A549 (cell line): ENCODE data around the gene CDC42BPG. TPM values are rescaled to one million over a fixed set of nuclear protein-coding genes. Genes with fewer than 3 reads are reported as not detected.

Source experiments
- ATAC-seq, 2 experiments: fragments of 200-7000 bp in 1 of 2; fragments of >200 bp in 1 of 2; cut with Nextera tagmentation in 1 of 2; cut with Tn5 transposase in 1 of 2; 3 replicates each; pipeline versions ENCODE4 v1.8.0 to v1.9.1; 2018 to 2020; ENCODE audit warnings: mild to moderate bottlenecking in 1 of 2, moderate library complexity in 1 of 2
- CTCF ChIA-PET: fragments of 300-600 bp; sonication (Branson Sonifier 250); formaldehyde crosslinking; extraction: SDS; loops from one replicate; lab custom pipeline; 2021; ENCODE audit warnings: antibody characterized with exemption, inconsistent platforms; lab: Yijun Ruan, JAX
- POLR2A ChIA-PET: fragments of 350-600 bp; formaldehyde crosslinking; extraction: SDS; loops from one replicate; lab custom pipeline; 2021; ENCODE audit warnings: antibody characterized with exemption, inconsistent platforms; lab: Yijun Ruan, JAX
- DNase-seq, 2 experiments: peaks; one replicate each; pipeline versions ENCODE4 v3.0.0 to v3.0.0-alpha.2; 2011 to 2016; ENCODE audit warnings: low read depth in 1 of 2, low spot score in 1 of 2
- FAIRE-seq: peaks from 2 replicates; lab custom pipeline; 2011; peaks lifted over from hg19 to GRCh38; lab: Jason Lieb, UNC
- H3K27ac ChIP-seq, 2 experiments: fragments of >200 bp; sonication (Bioruptor Twin); formaldehyde crosslinking; 3 replicates each; pipeline ENCODE4 v1.5.1; 2016 to 2017
- H3K4me1 ChIP-seq: fragments of >200 bp; sonication (Bioruptor Twin); formaldehyde crosslinking; 3 replicates; pipeline ENCODE4 v1.6.1; 2016
- H3K4me2 ChIP-seq: fragments of >200 bp; sonication (Bioruptor Twin); formaldehyde crosslinking; 3 replicates; pipeline ENCODE4 v1.6.1; 2016
- H3K4me3 ChIP-seq: fragments of >200 bp; sonication (Bioruptor Twin); formaldehyde crosslinking; 3 replicates; pipeline ENCODE4 v1.5.1; 2016
- H3K9me3 ChIP-seq: fragments of >200 bp; sonication (Bioruptor Twin); formaldehyde crosslinking; 3 replicates; pipeline ENCODE4 v1.6.1; 2016
- ATOH8 ChIP-seq: fragments of 250-450 bp; sonication (Bioruptor Pico); IDR thresholded peaks from 2 replicates; pipeline ENCODE4 v1.5.0; 2020; ENCODE audit warnings: low read depth, mild to moderate bottlenecking, moderate library complexity
- CBX2 ChIP-seq: fragments of 200-600 bp; sonication (generic); IDR thresholded peaks from 2 replicates; pipeline ENCODE4 v1.6.1; 2016; ENCODE audit warnings: low read depth, mild to moderate bottlenecking, borderline replicate concordance
- CEBPB ChIP-seq, 2 experiments: fragments of >200 bp in 1 of 2; sonication (Bioruptor Twin) in 1 of 2; formaldehyde crosslinking in 1 of 2; IDR thresholded peaks; 2 replicates each; pipeline ENCODE4 v1.6.1; 2012 to 2016
- CHD4 ChIP-seq: fragments of 200-600 bp; sonication (generic); IDR thresholded peaks from 2 replicates; pipeline ENCODE4 v1.6.1; 2016; ENCODE audit warnings: antibody characterized with exemption, mild to moderate bottlenecking, borderline replicate concordance
- E2F6 ChIP-seq: IDR thresholded peaks from 2 replicates; pipeline ENCODE4 v1.6.1; 2012; ENCODE audit warnings: low read depth, borderline replicate concordance
- EHF ChIP-seq: fragments of 250-450 bp; sonication (Bioruptor Pico); IDR thresholded peaks from 2 replicates; pipeline ENCODE4 v1.5.0; 2020; ENCODE audit warnings: mild to moderate bottlenecking
- ELK1 ChIP-seq: fragments of 150-350 bp; IDR thresholded peaks from 2 replicates; pipeline ENCODE4 v1.6.1; 2014; ENCODE audit warnings: low read depth, mild to moderate bottlenecking, low read length
- HDAC2 ChIP-seq: fragments of 200-600 bp; sonication (generic); IDR thresholded peaks from 2 replicates; pipeline ENCODE4 v1.6.1; 2016
- HES2 ChIP-seq: fragments of >200 bp; sonication (Bioruptor Twin); formaldehyde crosslinking; IDR thresholded peaks from 2 replicates; pipeline ENCODE4 v1.6.1; 2016
- HEYL ChIP-seq: fragments of 250-450 bp; sonication (Bioruptor Pico); IDR thresholded peaks from 2 replicates; pipeline ENCODE4 v1.8.0; 2021; ENCODE audit warnings: mild to moderate bottlenecking, moderate library complexity
- HOXA7 ChIP-seq: fragments of 250-450 bp; sonication (Bioruptor Pico); IDR thresholded peaks from 2 replicates; pipeline ENCODE4 v1.5.0; 2020; ENCODE audit warnings: mild to moderate bottlenecking, moderate library complexity
- HOXB13 ChIP-seq: fragments of 250-450 bp; sonication (Bioruptor Pico); IDR thresholded peaks from 2 replicates; pipeline ENCODE4 v1.5.0; 2020; ENCODE audit warnings: low read depth, mild to moderate bottlenecking, moderate library complexity
- JUN ChIP-seq, 2 experiments: fragments of >200 bp; sonication (Bioruptor Twin); formaldehyde crosslinking; IDR thresholded peaks; 2 replicates in 1 of 2; 3 replicates in 1 of 2; pipeline ENCODE4 v1.6.1; 2016 to 2017
- JUNB ChIP-seq: fragments of >200 bp; sonication (Bioruptor Twin); formaldehyde crosslinking; IDR thresholded peaks from 2 replicates; pipeline ENCODE4 v1.6.1; 2016
- MAFK ChIP-seq: fragments of 450-650 bp; IDR thresholded peaks from 2 replicates; pipeline ENCODE4 v1.6.1; 2014; ENCODE audit not compliant: partially characterized antibody
- MAX ChIP-seq: IDR thresholded peaks from 2 replicates; pipeline ENCODE4 v1.6.1; 2012
- PBX3 ChIP-seq: IDR thresholded peaks from 2 replicates; pipeline ENCODE4 v1.6.1; 2012
- PHF8 ChIP-seq: fragments of 200-600 bp; sonication (generic); IDR thresholded peaks from 2 replicates; pipeline ENCODE4 v1.6.1; 2016; ENCODE audit warnings: low read depth, mild to moderate bottlenecking, antibody characterized with exemption, moderate library complexity, borderline replicate concordance
- RNF2 ChIP-seq: fragments of 200-600 bp; sonication (generic); IDR thresholded peaks from 2 replicates; pipeline ENCODE4 v1.6.1; 2016; ENCODE audit warnings: low read depth, mild to moderate bottlenecking, antibody characterized with exemption, moderate library complexity, borderline replicate concordance
- SMC3 ChIP-seq: fragments of >200 bp; sonication (Bioruptor Twin); formaldehyde crosslinking; IDR thresholded peaks from 3 replicates; pipeline ENCODE4 v1.6.1; 2018; ENCODE audit warnings: inconsistent platforms
- TFCP2L1 ChIP-seq: fragments of 250-450 bp; sonication (Bioruptor Pico); IDR thresholded peaks from 2 replicates; pipeline ENCODE4 v1.5.0; 2021; ENCODE audit warnings: mild to moderate bottlenecking
- WGBS: methylation state at CpG from one replicate; pipeline ENCODE4 v1.1.6; 2017; ENCODE audit errors: missing lambda C conversion rate; 5-methylcytosine and 5-hydroxymethylcytosine counted together
- polyA plus RNA-seq, 4 experiments: library from polyadenylated mRNA; depleted of rRNA in 3 of 4; stranded (reverse); fragments of >200 nt; fragmentation: RNase III in 1 of 4; extraction: RNeasy Plus Mini Kit Qiagen cat#74134 plus additional on column Dnase treatment in 1 of 4; gene quantifications; 2 replicates in 3 of 4; 3 replicates in 1 of 4; pipeline ENCODE4 v1.2.3, GENCODE V29; 2011 to 2017

Gene CDC42BPG
- polyA plus RNA-seq, 2 of the 4 experiments (the other 2 are of a cell fraction), result 0.35 to 1.0 TPM

GRCh38 chr11:64870893-64871466 lies 26.5 kb upstream of the CDC42BPG start (continued):
- TF ChIP-seq E2F6 (no peak), TFCP2L1 (no peak), EHF (CRISPR knock-in tag) (no peak)

GRCh38 chr11:64870176-64870892 lies 25.9 kb upstream of the CDC42BPG start:
- Histone ChIP-seq H3K27ac (peak overlapping the region; percentile 62 to 87), H3K9me3 (no peaks in the 10 kb centered on the region), H3K4me3 (no peak overlapping the region), H3K4me2 (peak overlapping the region; percentile 69), H3K4me1 (peaks cover 68% of the 10 kb centered on the region)
- TF ChIP-seq HOXB13 (CRISPR knock-in tag) (no peak), HEYL (CRISPR knock-in tag) (no peak), SMC3 (no peak), CHD4 (no peak), MAFK (peak; percentile 2), MAX (no peak), CEBPB (IDR thresholded peaks at IDR 0.05) (no peak)
- 71% methylated on average over 13 of the region's 19 CpGs for WGBS
- ChIA-PET CTCF (interaction anchor here (0.6 to 39.4 kb wide), 5 partner anchors 17 to 144 kb away, joined by 3 to 1607 read pairs (median 11); partner anchors contain the start of genes ARL2, CDC42BPG and EHD1), POLR2A (interaction anchor here (3.6 kb wide), 1 partner anchor 8 kb away, joined by 25 read pairs; the partner anchor contains the start of gene EHD1)
- ATAC-seq (peak; percentile 2 to 16; a peak in 3 of 6 replicates), FAIRE-seq (no peak), DNase-seq (no peak)

- 82% methylated on average over 8 of the region's 9 CpGs for WGBS
- ATAC-seq, result peak; percentile 52 to 69
These were observed 25.2 kb upstream of the CDC42BPG start for GRCh38 chr11:64869571-64870175.

More at GRCh38 chr11:64869571-64870175, 25.2 kb upstream of the CDC42BPG start:
- Histone ChIP-seq H3K4me1 (peaks cover 73% of the 10 kb centered on the region), H3K4me2 (peak overlapping the region; percentile 69), H3K27ac (peak overlapping the region; percentile 62 to 87), H3K4me3 (peak overlapping the region; percentile 0; the same call in 1 of the 3 replicates), H3K9me3 (no peaks in the 10 kb centered on the region)
- ChIA-PET POLR2A (interaction anchor here (1.2 to 3.6 kb wide), 3 partner anchors 9 to 24 kb away, joined by 6 to 25 read pairs (median 9); partner anchors contain the start of gene EHD1), CTCF (interaction anchor here (0.5 to 39.4 kb wide), 7 partner anchors 18 to 641 kb away, joined by 3 to 1607 read pairs (median 4); partner anchors contain the start of genes ARL2, CDC42BPG and EHD1)
- no peak for TF ChIP-seq HDAC2
- no peak for TF ChIP-seq EHF (CRISPR knock-in tag)
- TF ChIP-seq HES2, result no peak
- no peak for TF ChIP-seq ELK1
- TF ChIP-seq PBX3, result no peak
- TF ChIP-seq RNF2, result no peak
- no peak for TF ChIP-seq HOXA7 (CRISPR knock-in tag)
- no peak for TF ChIP-seq JUN (IDR thresholded peaks at IDR 0.05)
- TF ChIP-seq CBX2, result no peak
- no peak for TF ChIP-seq ATOH8 (CRISPR knock-in tag)
- TF ChIP-seq PHF8, result no peak
- no peak for TF ChIP-seq JUNB
- TF ChIP-seq TFCP2L1, result no peak
- no peak for FAIRE-seq
- no peak for DNase-seq
